GM04504 (cell line): ENCODE data around the gene TEKT5.

Experiments used
- DNase-seq: peaks from one replicate; pipeline ENCODE4 v3.0.0-alpha.2; 2012; ENCODE audit warnings: low read depth

The TEKT5 gene

DNA sequence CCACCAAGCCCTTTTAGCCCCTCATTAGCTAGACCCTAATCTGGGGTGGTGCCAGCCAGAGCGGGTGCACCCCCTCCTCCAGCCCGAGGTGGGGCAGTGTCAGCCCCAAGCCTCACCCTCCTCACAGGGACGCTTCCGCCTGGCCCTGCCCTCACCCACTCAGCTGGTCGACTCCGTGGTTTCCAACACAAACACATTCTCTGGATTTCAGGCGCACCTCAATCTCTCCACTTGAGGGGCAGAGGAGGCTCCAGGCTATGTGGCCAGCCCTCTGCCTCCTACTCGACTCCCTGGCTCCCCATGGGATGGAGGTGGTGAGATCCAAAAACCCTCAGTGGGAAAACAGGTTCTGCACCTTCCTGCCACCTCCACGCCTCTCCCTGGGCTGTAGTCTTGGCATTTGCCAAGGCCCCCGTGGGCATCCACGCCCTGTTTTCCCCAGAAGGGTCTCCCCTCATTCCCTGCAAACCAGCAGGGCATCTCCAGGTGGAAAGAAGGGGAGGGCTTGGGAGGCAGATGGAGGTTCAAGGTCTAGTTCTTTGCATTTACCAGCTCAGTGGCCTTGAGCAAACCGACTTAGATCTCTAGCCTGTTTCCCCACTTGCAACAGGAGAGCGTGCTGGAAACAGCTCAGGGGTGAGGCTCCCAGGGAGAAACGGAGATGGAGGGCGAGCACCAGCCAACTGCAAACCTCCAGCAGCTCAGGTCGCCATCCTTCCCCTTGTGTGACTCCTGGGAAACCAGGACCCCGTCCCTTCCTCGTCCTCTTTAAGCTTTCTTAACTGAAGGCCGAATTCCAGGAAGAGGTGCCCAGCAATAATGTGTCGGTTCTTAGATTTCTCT is 116.0 kb downstream of the TEKT5 start:
- DNase-seq: no peak
